Keratinocyte (primary cell): ENCODE measurements around the gene TARBP2.

Experiments
- CTCF ChIP-seq, 3 experiments: IDR thresholded peaks in 1 of 3; conservative IDR thresholded peaks in 1 of 3; optimal IDR thresholded peaks in 1 of 3; 2 replicates in 2 of 3; 3 replicates in 1 of 3; pipeline versions ENCODE3 to v1.5.1; 2011; ENCODE audit warnings: low read length in 3 of 3, mild to moderate bottlenecking in 3 of 3, moderate library complexity in 2 of 3, control low read depth in 1 of 3, inconsistent platforms in 1 of 3; ENCODE audit not compliant: insufficient read depth in 2 of 3; ENCODE audit errors: extremely low read depth in 1 of 3
- EZH2 ChIP-seq: IDR thresholded peaks from one replicate; pipeline ENCODE4 v1.6.1; 2012; ENCODE audit warnings: inconsistent platforms, mild to moderate bottlenecking, low read length, moderate library complexity

- TF ChIP-seq EZH2 = no peak
- TF ChIP-seq CTCF (optimal IDR thresholded peaks at IDR 0.05 in 1 of 3, IDR thresholded peaks at IDR 0.05 in 1 of 3, conservative IDR thresholded peaks at IDR 0.05 in 1 of 3; ENCODE audit: extremely low read depth in 1 of 3, insufficient read depth in 2 of 3, low read length in 3 of 3) = no peak
These were observed 39.5 kb upstream of the TARBP2 start for GRCh38 chr12:53461591-53461990.
